SK-N-SH (cell line): ENCODE results near the gene UCK2. TPM values are rescaled to one million over a fixed set of nuclear protein-coding genes. Genes with fewer than 3 reads are reported as not detected.
"Not testable (repeated sequence)": the region's sequence is repeated elsewhere in the genome, so short reads cannot be mapped to it uniquely, and the experiment has no call there.

Source experiments
- CTCF ChIA-PET: fragments of 300-600, 350-600 bp; formaldehyde crosslinking; extraction: SDS; loops from one replicate; lab custom pipeline; 2021; lab: Yijun Ruan, JAX
- POLR2A ChIA-PET: fragments of 350-600 bp; sonication (Branson Sonifier 250); formaldehyde crosslinking; extraction: SDS; loops from one replicate; lab custom pipeline; 2020; ENCODE audit warnings: antibody characterized with exemption, inconsistent platforms; lab: Yijun Ruan, JAX
- DNase-seq: peaks from one replicate; pipeline ENCODE4 v3.0.0; 2012
- H2AFZ ChIP-seq: fragments of 200-600 bp; sonication (generic); 2 replicates; pipeline ENCODE4 v1.8.1; 2016; ENCODE audit warnings: antibody characterized with exemption, mild to moderate bottlenecking, low read depth
- H3F3A ChIP-seq: fragments of 200-600 bp; sonication (generic); replicated peaks from 2 replicates; pipeline ENCODE3; 2016; ENCODE audit warnings: antibody characterized with exemption, mild to moderate bottlenecking; ENCODE audit not compliant: insufficient read depth
- H3K27ac ChIP-seq, 2 experiments: fragments of 200-500 bp in 1 of 2; fragments of 200-600 bp in 1 of 2; sonication (Bioruptor generic) in 1 of 2; sonication (generic), shearing (Covaris generic) in 1 of 2; 2 replicates each; pipeline versions ENCODE4 v1.5.1 to v1.6.1; 2014 to 2016; ENCODE audit warnings: low read depth in 2 of 2, inconsistent platforms in 1 of 2, low read length in 1 of 2, mild to moderate bottlenecking in 1 of 2, mixed read lengths in 1 of 2
- H3K27me3 ChIP-seq: fragments of 200-600 bp; sonication (generic), shearing (Covaris generic); 2 replicates; pipeline ENCODE4 v1.6.1; 2016; ENCODE audit warnings: mixed run types; ENCODE audit not compliant: insufficient read depth
- H3K36me3 ChIP-seq, 2 experiments: fragments of 200-500 bp in 1 of 2; fragments of 200-600 bp in 1 of 2; sonication (Bioruptor generic) in 1 of 2; sonication (generic) in 1 of 2; replicated peaks in 1 of 2; 2 replicates each; pipeline versions ENCODE3 to v1.5.1; 2014 to 2016; ENCODE audit warnings: low read length in 1 of 2, mild to moderate bottlenecking in 1 of 2; ENCODE audit not compliant: insufficient read depth in 2 of 2, control insufficient read depth in 1 of 2
- H3K4me1 ChIP-seq, 2 experiments: fragments of 200-500 bp in 1 of 2; fragments of 200-600 bp in 1 of 2; sonication (Bioruptor generic) in 1 of 2; sonication (generic), shearing (Covaris generic) in 1 of 2; 2 replicates each; pipeline versions ENCODE4 v1.5.1 to v1.6.1; 2014 to 2016; ENCODE audit warnings: low read depth in 1 of 2, low read length in 1 of 2, mixed run types in 1 of 2; ENCODE audit not compliant: insufficient read depth in 2 of 2, control insufficient read depth in 1 of 2
- H3K4me2 ChIP-seq: fragments of 200-600 bp; sonication (generic), shearing (Covaris generic); 2 replicates; pipeline ENCODE4 v1.6.1; 2017; ENCODE audit warnings: mixed run types
- H3K4me3 ChIP-seq, 2 experiments: fragments of 200-500 bp in 1 of 2; fragments of 200-600 bp in 1 of 2; sonication (Bioruptor generic) in 1 of 2; sonication (generic), shearing (Covaris generic) in 1 of 2; 2 replicates each; pipeline versions ENCODE4 v1.5.1 to v1.8.1; 2014 to 2016; ENCODE audit warnings: low read depth in 2 of 2, inconsistent platforms in 1 of 2, low read length in 1 of 2, mild to moderate bottlenecking in 1 of 2, mixed read lengths in 1 of 2, moderate library complexity in 1 of 2
- H3K79me2 ChIP-seq: fragments of 200-600 bp; sonication (generic); 2 replicates; pipeline ENCODE4 v1.8.1; 2017; ENCODE audit warnings: mild to moderate bottlenecking; ENCODE audit not compliant: insufficient read depth
- H3K9ac ChIP-seq: fragments of 200-600 bp; sonication (generic); 2 replicates; pipeline ENCODE4 v1.6.1; 2017; ENCODE audit warnings: mixed run types
- H3K9me2 ChIP-seq: fragments of 200-600 bp; sonication (generic); 2 replicates; pipeline ENCODE4 v1.6.1; 2017; ENCODE audit warnings: mixed run types
- H3K9me3 ChIP-seq: fragments of 200-600 bp; sonication (generic); 2 replicates; pipeline ENCODE4 v1.6.1; 2017; ENCODE audit warnings: mixed run types, mild to moderate bottlenecking, moderate library complexity
- H4K20me1 ChIP-seq: fragments of 200-600 bp; sonication (generic); 2 replicates; pipeline ENCODE4 v1.6.1; 2017; ENCODE audit warnings: mild to moderate bottlenecking, mixed run types; ENCODE audit not compliant: insufficient read depth
- MAX ChIP-seq: IDR thresholded peaks from 2 replicates; pipeline ENCODE4 v1.4.0; 2012; ENCODE audit warnings: low read depth
- MEF2A ChIP-seq: IDR thresholded peaks from 2 replicates; pipeline ENCODE4 v1.4.0; 2012; ENCODE audit warnings: low read depth, borderline replicate concordance
- PBX3 ChIP-seq: IDR thresholded peaks from 2 replicates; pipeline ENCODE4; 2012
- POLR2AphosphoS5 ChIP-seq: IDR thresholded peaks from 2 replicates; pipeline ENCODE4 v1.6.1; 2012; ENCODE audit warnings: low read depth, low read length
- SIN3A ChIP-seq: IDR thresholded peaks from 2 replicates; pipeline ENCODE4 v1.6.1; 2012; ENCODE audit warnings: low read depth, mild to moderate bottlenecking, low read length, moderate library complexity, borderline replicate concordance
- USF2 ChIP-seq: fragments of 150-350 bp; IDR thresholded peaks from 2 replicates; pipeline ENCODE4 v1.6.1; 2017; ENCODE audit warnings: antibody characterized with exemption, low read length, low read depth, borderline replicate concordance
- WGBS: methylation state at CpG from one replicate; pipeline ENCODE4 v1.1.6; 2017; ENCODE audit warnings: low lambda C conversion rate; 5-methylcytosine and 5-hydroxymethylcytosine counted together
- polyA plus RNA-seq, 3 experiments: library from polyadenylated mRNA; depleted of rRNA; stranded (reverse); fragments of >200 nt; gene quantifications; 2 replicates each; pipeline ENCODE4 v1.2.3, GENCODE V29; 2012
- TF ChIP-seq, protein P1 (sequence below): IDR thresholded peaks from 2 replicates; pipeline ENCODE4 v1.6.1; 2012; ENCODE audit warnings: mild to moderate bottlenecking, low read depth, low read length, moderate library complexity

UCK2 gene
- polyA plus RNA-seq, 1 of the 3 experiments (the other 2 are of a cell fraction) = 53.7 TPM

- POLR2A ChIA-PET = no interaction called here
- H3K9me2 ChIP-seq = no peaks in the 10 kb centered on the region
- H3F3A ChIP-seq = no peaks in the 10 kb centered on the region
- no peaks in the 10 kb centered on the region for H3K4me1 ChIP-seq
- no peak overlapping the region for H3K4me3 ChIP-seq
- no peak for DNase-seq
- H3K27ac ChIP-seq = no peak overlapping the region
- H3K4me2 ChIP-seq = no peak overlapping the region
- no peaks in the 10 kb centered on the region for H3K9me3 ChIP-seq
- no peaks in the 10 kb centered on the region for H3K36me3 ChIP-seq
- H4K20me1 ChIP-seq = no peaks in the 10 kb centered on the region
- no peaks in the 10 kb centered on the region for H3K79me2 ChIP-seq
- TF ChIP-seq SIN3A = no peak
- TF ChIP-seq MAX = no peak
- no peak for TF ChIP-seq POLR2AphosphoS5
- TF ChIP-seq, protein P1, sequence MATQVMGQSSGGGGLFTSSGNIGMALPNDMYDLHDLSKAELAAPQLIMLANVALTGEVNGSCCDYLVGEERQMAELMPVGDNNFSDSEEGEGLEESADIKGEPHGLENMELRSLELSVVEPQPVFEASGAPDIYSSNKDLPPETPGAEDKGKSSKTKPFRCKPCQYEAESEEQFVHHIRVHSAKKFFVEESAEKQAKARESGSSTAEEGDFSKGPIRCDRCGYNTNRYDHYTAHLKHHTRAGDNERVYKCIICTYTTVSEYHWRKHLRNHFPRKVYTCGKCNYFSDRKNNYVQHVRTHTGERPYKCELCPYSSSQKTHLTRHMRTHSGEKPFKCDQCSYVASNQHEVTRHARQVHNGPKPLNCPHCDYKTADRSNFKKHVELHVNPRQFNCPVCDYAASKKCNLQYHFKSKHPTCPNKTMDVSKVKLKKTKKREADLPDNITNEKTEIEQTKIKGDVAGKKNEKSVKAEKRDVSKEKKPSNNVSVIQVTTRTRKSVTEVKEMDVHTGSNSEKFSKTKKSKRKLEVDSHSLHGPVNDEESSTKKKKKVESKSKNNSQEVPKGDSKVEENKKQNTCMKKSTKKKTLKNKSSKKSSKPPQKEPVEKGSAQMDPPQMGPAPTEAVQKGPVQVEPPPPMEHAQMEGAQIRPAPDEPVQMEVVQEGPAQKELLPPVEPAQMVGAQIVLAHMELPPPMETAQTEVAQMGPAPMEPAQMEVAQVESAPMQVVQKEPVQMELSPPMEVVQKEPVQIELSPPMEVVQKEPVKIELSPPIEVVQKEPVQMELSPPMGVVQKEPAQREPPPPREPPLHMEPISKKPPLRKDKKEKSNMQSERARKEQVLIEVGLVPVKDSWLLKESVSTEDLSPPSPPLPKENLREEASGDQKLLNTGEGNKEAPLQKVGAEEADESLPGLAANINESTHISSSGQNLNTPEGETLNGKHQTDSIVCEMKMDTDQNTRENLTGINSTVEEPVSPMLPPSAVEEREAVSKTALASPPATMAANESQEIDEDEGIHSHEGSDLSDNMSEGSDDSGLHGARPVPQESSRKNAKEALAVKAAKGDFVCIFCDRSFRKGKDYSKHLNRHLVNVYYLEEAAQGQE = no peak
- no peak for TF ChIP-seq USF2
- TF ChIP-seq MEF2A = no peak
- no peak for TF ChIP-seq PBX3
- TF ChIP-seq, all 33 proteins: peak for 0
- Histone ChIP-seq H3K27me3 (no peaks in the 10 kb centered on the region), H3K9ac (no peak overlapping the region), H2AFZ (no peak overlapping the region)
- CTCF ChIA-PET = no interaction called here
Measured at GRCh38 chr1:165799387-165799786, 28.0 kb upstream of the UCK2 start.

- H3K27me3 ChIP-seq, CTCF ChIA-PET: not testable (repeated sequence)
Measured at GRCh38 chr1:165804513-165804912, 22.9 kb upstream of the UCK2 start.

More at GRCh38 chr1:165804513-165804912, 22.9 kb upstream of the UCK2 start:
- POLR2A ChIA-PET, H3K9me2 ChIP-seq, H3F3A ChIP-seq, H3K36me3 ChIP-seq, H3K4me2 ChIP-seq, DNase-seq, H3K27ac ChIP-seq, H3K79me2 ChIP-seq, H4K20me1 ChIP-seq, H2AFZ ChIP-seq, H3K4me1 ChIP-seq, H3K4me3 ChIP-seq, H3K9me3 ChIP-seq, H3K9ac ChIP-seq: not testable (repeated sequence)
- 5% methylated on average over 1 of the region's 1 CpG for WGBS
